ENCODE results near the gene HES6. TPM values are rescaled to one million over a fixed set of nuclear protein-coding genes. Genes with fewer than 3 reads are reported as not detected.

The HES6 gene
- total RNA-seq, 1 experiment from 2014 or later = 8.3 TPM

GRCh38 chr2:238235856-238236255 is 4.0 kb downstream of the HES6 start:
- DNase-seq (ENCODE audit: low read depth) = no peak

DNA sequence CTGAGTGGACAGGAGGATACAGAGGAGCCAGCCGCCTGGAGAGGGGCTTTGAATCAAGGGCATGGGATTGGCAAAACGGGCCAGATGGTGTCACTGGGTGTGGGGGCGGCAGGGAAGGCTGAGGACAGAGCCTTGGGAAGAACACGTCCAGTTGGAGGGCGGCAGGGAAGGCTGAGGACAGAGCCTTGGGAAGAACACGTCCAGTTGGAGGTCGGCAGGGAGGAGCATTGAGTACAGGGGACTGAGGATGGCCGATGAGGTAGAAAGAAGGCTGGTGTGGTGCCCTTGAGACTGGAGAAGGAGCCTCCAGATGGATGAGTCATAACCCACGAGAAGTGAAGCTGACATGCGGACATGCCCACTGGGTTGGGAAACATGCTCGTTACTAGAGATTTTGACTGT is 4.5 kb downstream of the HES6 start:
- DNase-seq (ENCODE audit: low read depth) = peak; percentile 46

- DNase-seq (ENCODE audit: low read depth) = no peak
Observed at GRCh38 chr2:238233625-238234024, 6.2 kb downstream of the HES6 start.

DNA sequence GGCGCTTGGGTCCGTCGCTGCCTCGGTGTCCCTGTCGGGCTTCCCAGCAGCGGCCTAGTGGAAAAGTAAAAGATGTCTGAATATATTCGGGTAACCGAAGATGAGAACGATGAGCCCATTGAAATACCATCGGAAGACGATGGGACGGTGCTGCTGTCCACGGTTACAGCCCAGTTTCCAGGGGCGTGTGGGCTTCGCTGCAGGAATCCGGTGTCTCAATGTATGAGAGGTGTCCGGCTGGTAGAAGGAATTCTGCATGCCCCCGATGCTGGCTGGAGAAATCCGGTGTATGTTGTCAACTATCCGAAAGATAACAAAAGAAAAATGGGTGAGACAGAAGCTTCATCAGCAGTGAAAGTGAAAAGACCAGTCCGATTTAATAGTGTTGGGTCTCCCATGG is 8.0 kb downstream of the HES6 start:
- no peak for DNase-seq (ENCODE audit: low read depth)

GRCh38 chr2:238231251-238231793 is 8.5 kb downstream of the HES6 start:
- peak; percentile 55 for DNase-seq (ENCODE audit: low read depth)

- no peak for DNase-seq (ENCODE audit: low read depth)
Observed at GRCh38 chr2:238230699-238231098, 9.1 kb downstream of the HES6 start.

DNA sequence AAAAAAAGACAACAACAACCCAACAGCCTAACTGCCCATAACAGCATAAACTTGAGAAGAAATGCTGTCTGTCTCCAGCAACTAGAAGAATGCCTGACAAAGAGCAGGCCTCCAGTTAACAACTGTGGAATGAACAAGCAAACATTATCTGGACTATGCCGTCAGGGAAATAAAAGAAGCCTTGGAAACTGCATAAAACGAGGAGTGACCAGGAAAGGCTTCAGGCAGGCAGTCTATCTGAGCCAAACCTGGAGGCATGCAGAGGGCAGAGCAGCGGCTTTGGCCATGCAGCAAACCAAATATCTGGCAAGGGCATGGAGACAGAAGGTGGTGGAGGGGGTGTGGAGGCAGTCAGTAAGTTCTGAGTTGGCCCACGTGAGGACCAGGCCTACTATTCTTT is 11.1 kb downstream of the HES6 start:
- no peak for DNase-seq (ENCODE audit: low read depth)

DNA sequence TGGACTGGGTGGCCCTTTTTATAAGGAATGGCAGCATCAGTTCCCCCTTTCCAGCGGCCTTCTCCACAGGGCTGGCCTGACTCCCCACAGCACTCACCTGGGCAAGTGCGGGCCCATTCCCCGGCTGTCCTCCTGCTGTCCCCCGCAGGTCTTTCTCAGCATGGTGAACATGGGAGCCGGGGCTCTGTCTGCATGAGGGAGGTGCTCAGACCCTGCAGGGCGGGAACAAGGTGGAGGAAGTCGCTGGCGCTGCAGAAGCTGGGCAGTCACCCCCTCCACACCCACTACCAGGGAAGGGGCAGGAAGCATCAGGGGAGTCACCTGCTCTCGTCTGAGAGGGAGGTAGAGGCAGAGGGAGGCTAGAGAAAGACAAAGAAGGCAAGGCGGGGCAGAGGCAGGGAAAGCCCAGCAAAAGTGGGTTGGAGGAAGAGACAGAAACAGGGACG is 12.2 kb downstream of the HES6 start:
- no peak for DNase-seq (ENCODE audit: low read depth)

- no peak for DNase-seq (ENCODE audit: low read depth)
Observed at GRCh38 chr2:238226698-238227586, 12.9 kb downstream of the HES6 start.

DNA sequence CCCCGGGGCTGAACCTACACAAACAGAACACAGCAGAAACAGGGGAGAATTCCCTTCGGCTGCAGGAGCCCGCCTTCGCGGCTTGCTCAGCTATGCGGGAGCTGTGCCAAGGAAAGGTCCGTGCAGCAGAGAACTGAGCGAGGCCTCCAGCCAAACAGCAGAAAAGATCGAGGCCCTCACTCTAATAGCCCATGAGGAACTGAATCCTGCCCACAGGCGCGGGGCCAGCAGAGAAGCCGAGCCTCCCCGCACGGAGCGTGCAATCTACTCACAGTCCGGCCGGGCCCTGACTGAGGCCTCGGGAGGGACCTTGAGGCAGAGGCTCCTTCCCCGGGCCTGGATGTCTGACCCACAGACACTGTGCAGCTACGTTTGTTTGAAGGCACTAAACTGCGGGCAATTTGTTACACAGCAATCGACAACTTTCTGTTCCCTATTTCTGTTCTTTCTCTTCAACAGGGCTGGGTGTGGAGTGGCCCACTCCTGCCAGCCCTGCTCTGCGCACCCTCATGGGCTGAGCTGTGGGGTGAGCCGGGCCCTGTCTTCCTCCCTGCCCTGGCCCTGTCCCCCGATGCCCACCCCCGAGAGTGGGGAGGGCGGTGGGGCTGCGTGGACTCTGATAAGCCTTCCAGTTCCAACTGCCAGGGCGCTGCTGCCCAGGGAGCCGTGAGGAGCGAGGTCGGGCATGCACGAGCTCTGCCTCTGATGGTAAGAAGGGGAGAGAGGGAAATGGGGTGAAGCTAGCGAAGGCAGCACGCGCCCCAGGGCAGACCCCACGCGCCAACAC is 13.7 kb downstream of the HES6 start:
- no peak for DNase-seq (ENCODE audit: low read depth)

GRCh38 chr2:238225121-238225520 is 14.7 kb downstream of the HES6 start:
- DNase-seq (ENCODE audit: low read depth) = no peak

- no peak for DNase-seq (ENCODE audit: low read depth)
Observed at GRCh38 chr2:238224356-238225035, 15.3 kb downstream of the HES6 start.

GRCh38 chr2:238220892-238221521 is 18.8 kb downstream of the HES6 start:
- DNase-seq (ENCODE audit: low read depth) = peak; percentile 45

GRCh38 chr2:238220274-238220891 is 19.5 kb downstream of the HES6 start:
- DNase-seq (ENCODE audit: low read depth) = no peak

DNA sequence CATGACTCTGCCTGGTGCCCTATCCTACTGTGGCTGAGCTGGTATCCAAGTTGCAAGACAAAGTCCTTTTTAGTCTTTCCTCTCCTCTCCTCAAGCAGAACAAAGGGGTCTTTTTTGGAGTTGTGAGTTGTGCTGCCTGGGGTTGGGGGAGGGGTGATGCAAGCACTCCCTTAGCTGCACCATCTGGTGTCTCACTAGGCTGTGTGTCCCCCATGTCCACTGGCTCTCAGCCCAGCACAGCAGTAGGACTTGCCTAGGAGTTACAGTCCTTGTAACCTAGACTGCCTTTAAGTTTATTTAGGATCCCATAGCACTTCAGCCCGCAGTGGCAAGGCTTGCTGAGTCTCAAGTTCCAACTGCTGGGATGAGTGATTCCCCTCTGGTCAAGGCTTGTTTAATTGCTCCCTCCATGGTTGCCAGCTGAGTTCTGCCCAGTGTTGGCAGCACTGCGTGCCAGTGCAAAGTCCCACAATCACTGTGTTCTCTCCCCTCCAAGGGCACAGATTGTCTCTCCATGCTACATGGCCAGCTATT is 23.1 kb downstream of the HES6 start:
- DNase-seq (ENCODE audit: low read depth) = peak; percentile 50

- no peak for DNase-seq (ENCODE audit: low read depth)
Observed at GRCh38 chr2:238207006-238207405, 32.8 kb downstream of the HES6 start.

- DNase-seq (ENCODE audit: low read depth) = no peak
Observed at GRCh38 chr2:238203973-238204683, 35.7 kb downstream of the HES6 start.

GRCh38 chr2:238203094-238203972 is 36.5 kb downstream of the HES6 start, which contains the start of gene ILKAP:
Gene ILKAP (minus strand): TSS chr2:238203695. CDS start chr2:238203553, 142 bp downstream.
- DNase-seq (ENCODE audit: low read depth) = peak; percentile 84

All from RPMI7951 (cell line).